Panc1 (cell line): ENCODE measurements around the gene C1QL1. TPM values are rescaled to one million over a fixed set of nuclear protein-coding genes. Genes with fewer than 3 reads are reported as not detected.

Source experiments
- ATAC-seq: fragments of 200-7000 bp; cut with Tn5 transposase; 2 replicates; pipeline ENCODE4 v1.9.1; 2020; ENCODE audit warnings: mild to moderate bottlenecking, moderate library complexity
- BruUV-seq: library from RNA; stranded (reverse); fragments of 400-500 nt; replicated peaks from 2 replicates; lab custom pipeline; 2021; lab: Mats Ljungman, UMichigan
- CTCF ChIA-PET: fragments of 300-600 bp; sonication (Branson Sonifier 250); formaldehyde crosslinking; loops from one replicate; lab custom pipeline; 2022; ENCODE audit warnings: antibody characterized with exemption; lab: Charles Lee
- POLR2A ChIA-PET: fragments of 300-600 bp; sonication (Branson Sonifier 250); formaldehyde crosslinking; loops from one replicate; lab custom pipeline; 2022; ENCODE audit warnings: antibody characterized with exemption; lab: Charles Lee
- DNase-seq: peaks from one replicate; pipeline ENCODE4 v3.0.0-alpha.2; 2010; ENCODE audit warnings: low read depth, low spot score
- H3K27ac ChIP-seq: 2 replicates; pipeline ENCODE4 v1.5.1; 2011; ENCODE audit warnings: mild to moderate bottlenecking, low read length, inconsistent platforms
- H3K27me3 ChIP-seq: fragments of 200-500 bp; sonication (Bioruptor generic); 2 replicates; pipeline ENCODE4 v1.6.0; 2014; ENCODE audit warnings: low read length, inconsistent platforms; ENCODE audit not compliant: control insufficient read depth, insufficient read depth
- H3K36me3 ChIP-seq: fragments of 200-500 bp; sonication (Bioruptor generic); 2 replicates; pipeline ENCODE4 v1.5.1; 2014; ENCODE audit warnings: inconsistent platforms, mild to moderate bottlenecking, low read length, moderate library complexity; ENCODE audit not compliant: control insufficient read depth, insufficient read depth
- H3K4me1 ChIP-seq: 2 replicates; pipeline ENCODE4 v1.5.1; 2011; ENCODE audit warnings: inconsistent platforms, mild to moderate bottlenecking, low read length, moderate library complexity; ENCODE audit not compliant: control insufficient read depth, insufficient read depth
- H3K4me3 ChIP-seq, 2 experiments: 2 replicates each; pipeline ENCODE4 v1.5.1; 2011 to 2012; ENCODE audit warnings: low read depth in 2 of 2, low read length in 2 of 2, mild to moderate bottlenecking in 2 of 2, inconsistent platforms in 1 of 2, moderate library complexity in 1 of 2
- H3K9me3 ChIP-seq: fragments of 200-500 bp; sonication (Bioruptor generic); 2 replicates; pipeline ENCODE4 v1.5.1; 2014; ENCODE audit warnings: low read depth, mild to moderate bottlenecking, inconsistent platforms, low read length, moderate library complexity; ENCODE audit not compliant: control insufficient read depth, insufficient read depth
- POLR2AphosphoS5 ChIP-seq: IDR thresholded peaks from 2 replicates; pipeline ENCODE4 v1.6.1; 2012; ENCODE audit warnings: mild to moderate bottlenecking, low read depth, low read length, moderate library complexity
- SIN3A ChIP-seq: IDR thresholded peaks from 2 replicates; pipeline ENCODE4 v1.6.1; 2012; ENCODE audit warnings: low read depth, mild to moderate bottlenecking, low read length, moderate library complexity, borderline replicate concordance; ENCODE audit not compliant: insufficient read depth
- TCF7L2 ChIP-seq: IDR thresholded peaks from 2 replicates; pipeline ENCODE4 v1.6.1; 2011; ENCODE audit warnings: mild to moderate bottlenecking, low read depth, low read length, inconsistent platforms
- in situ Hi-C: cut with HindIII; loops from 2 replicates; pipeline ENCODE4 v1.10.0; 2016; ENCODE audit warnings: low sequenced_read_pairs, low pct_unique_long_range_greater_than_20kb
- intact Hi-C: fragments of 100-400 bp; cut with micrococcal nuclease; formaldehyde crosslinking; loops from one replicate; pipeline ENCODE4 v1.10.0; 2022; ENCODE audit not compliant: unreplicated experiment
- total RNA-seq: library from RNA; stranded (reverse); gene quantifications from one replicate; pipeline ENCODE4 v1.2.1, GENCODE V29; 2021; ENCODE audit not compliant: unreplicated experiment
- TF ChIP-seq, protein P1 (sequence below): fragments of 450-650 bp; IDR thresholded peaks from 2 replicates; pipeline ENCODE4 v1.5.1; 2017; ENCODE audit warnings: mild to moderate bottlenecking
- TF ChIP-seq, protein P2 (sequence below), 2 experiments: IDR thresholded peaks; 2 replicates each; pipeline ENCODE4 v1.6.1; 2011 to 2012; ENCODE audit warnings: low read depth in 2 of 2, control low read depth in 1 of 2, low read length in 1 of 2, mild to moderate bottlenecking in 1 of 2, moderate library complexity in 1 of 2; ENCODE audit not compliant: insufficient read depth in 1 of 2

C1QL1 gene
- total RNA-seq, 1 experiment from 2014 or later = 9.5 TPM

DNA sequence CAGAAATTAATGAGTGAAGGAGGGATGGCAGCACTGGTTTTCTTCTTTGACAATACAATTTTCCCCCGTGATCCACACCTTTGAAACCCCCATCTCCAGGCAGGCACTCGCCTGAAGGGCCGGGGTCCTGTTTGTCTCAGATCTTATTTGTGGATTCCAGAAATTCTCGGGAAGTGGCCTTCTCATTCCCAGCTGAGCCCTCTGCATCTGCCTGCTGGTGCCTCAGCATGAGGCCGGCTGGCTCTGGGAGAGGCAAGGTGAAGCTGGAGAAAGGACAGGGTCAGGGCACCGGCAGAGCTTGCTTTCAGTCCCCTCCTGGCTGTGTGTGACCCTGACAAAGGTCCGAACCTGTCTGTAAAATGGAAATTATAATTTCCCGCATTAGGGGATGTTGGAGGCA lies 35.8 kb upstream of the C1QL1 start:
- intact Hi-C loops = no loop called here
- CTCF ChIA-PET = no interaction called here
- H3K4me3 ChIP-seq = no peak overlapping the region
- peaks cover 3% of the 10 kb centered on the region; the same call in 1 of the 2 replicates for H3K9me3 ChIP-seq
- TF ChIP-seq POLR2AphosphoS5 = no peak
- TF ChIP-seq, protein P1, sequence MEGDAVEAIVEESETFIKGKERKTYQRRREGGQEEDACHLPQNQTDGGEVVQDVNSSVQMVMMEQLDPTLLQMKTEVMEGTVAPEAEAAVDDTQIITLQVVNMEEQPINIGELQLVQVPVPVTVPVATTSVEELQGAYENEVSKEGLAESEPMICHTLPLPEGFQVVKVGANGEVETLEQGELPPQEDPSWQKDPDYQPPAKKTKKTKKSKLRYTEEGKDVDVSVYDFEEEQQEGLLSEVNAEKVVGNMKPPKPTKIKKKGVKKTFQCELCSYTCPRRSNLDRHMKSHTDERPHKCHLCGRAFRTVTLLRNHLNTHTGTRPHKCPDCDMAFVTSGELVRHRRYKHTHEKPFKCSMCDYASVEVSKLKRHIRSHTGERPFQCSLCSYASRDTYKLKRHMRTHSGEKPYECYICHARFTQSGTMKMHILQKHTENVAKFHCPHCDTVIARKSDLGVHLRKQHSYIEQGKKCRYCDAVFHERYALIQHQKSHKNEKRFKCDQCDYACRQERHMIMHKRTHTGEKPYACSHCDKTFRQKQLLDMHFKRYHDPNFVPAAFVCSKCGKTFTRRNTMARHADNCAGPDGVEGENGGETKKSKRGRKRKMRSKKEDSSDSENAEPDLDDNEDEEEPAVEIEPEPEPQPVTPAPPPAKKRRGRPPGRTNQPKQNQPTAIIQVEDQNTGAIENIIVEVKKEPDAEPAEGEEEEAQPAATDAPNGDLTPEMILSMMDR = no peak
- TF ChIP-seq SIN3A = no peak
- no peak for TF ChIP-seq TCF7L2
- TF ChIP-seq, protein P2, sequence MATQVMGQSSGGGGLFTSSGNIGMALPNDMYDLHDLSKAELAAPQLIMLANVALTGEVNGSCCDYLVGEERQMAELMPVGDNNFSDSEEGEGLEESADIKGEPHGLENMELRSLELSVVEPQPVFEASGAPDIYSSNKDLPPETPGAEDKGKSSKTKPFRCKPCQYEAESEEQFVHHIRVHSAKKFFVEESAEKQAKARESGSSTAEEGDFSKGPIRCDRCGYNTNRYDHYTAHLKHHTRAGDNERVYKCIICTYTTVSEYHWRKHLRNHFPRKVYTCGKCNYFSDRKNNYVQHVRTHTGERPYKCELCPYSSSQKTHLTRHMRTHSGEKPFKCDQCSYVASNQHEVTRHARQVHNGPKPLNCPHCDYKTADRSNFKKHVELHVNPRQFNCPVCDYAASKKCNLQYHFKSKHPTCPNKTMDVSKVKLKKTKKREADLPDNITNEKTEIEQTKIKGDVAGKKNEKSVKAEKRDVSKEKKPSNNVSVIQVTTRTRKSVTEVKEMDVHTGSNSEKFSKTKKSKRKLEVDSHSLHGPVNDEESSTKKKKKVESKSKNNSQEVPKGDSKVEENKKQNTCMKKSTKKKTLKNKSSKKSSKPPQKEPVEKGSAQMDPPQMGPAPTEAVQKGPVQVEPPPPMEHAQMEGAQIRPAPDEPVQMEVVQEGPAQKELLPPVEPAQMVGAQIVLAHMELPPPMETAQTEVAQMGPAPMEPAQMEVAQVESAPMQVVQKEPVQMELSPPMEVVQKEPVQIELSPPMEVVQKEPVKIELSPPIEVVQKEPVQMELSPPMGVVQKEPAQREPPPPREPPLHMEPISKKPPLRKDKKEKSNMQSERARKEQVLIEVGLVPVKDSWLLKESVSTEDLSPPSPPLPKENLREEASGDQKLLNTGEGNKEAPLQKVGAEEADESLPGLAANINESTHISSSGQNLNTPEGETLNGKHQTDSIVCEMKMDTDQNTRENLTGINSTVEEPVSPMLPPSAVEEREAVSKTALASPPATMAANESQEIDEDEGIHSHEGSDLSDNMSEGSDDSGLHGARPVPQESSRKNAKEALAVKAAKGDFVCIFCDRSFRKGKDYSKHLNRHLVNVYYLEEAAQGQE (IDR thresholded peaks at IDR 0.05; ENCODE audit: insufficient read depth in 1 of 2, low read depth in 2 of 2, low read length in 1 of 2) = no peak
- no peaks in the 10 kb centered on the region for H3K27me3 ChIP-seq
- no peak overlapping the region for H3K27ac ChIP-seq
- POLR2A ChIA-PET = no interaction called here
- H3K4me1 ChIP-seq = no peaks in the 10 kb centered on the region
- in situ Hi-C loops = no loop called here
- no peak for DNase-seq
- no peaks in the 10 kb centered on the region for H3K36me3 ChIP-seq
- ATAC-seq = no peak
- BruUV-seq = no TSS peak

DNA sequence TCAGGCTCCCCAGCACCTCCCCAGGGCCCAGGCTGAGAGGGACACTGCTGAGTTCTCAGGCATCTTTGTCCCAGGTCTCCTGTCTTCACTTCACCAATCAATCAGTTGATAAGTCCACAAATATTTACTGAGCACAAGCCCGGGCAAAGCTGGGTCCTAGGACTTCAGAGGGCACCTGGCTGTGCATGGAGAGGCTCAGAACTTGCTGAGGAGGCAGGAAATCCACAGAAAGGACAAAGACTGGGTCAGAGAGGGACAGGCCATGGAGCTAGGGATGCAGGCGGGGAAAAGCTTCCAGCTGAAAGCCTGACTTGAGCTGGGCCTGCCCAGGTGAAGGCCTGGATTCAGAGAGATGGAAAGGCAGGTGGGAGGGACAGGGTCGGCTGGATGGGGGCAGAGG lies 33.2 kb upstream of the C1QL1 start:
- in situ Hi-C loops = no loop called here
- Histone ChIP-seq H3K27ac (no peak overlapping the region), H3K27me3 (no peaks in the 10 kb centered on the region), H3K36me3 (no peaks in the 10 kb centered on the region), H3K4me1 (no peaks in the 10 kb centered on the region), H3K9me3 (peaks cover 3% of the 10 kb centered on the region; the same call in 1 of the 2 replicates), H3K4me3 (no peak overlapping the region)
- BruUV-seq = no TSS peak
- ATAC-seq = no peak
- POLR2A ChIA-PET = no interaction called here
- DNase-seq = no peak
- CTCF ChIA-PET = interaction anchor here (0.7 kb wide), 1 partner anchor 31 kb away, joined by 17 read pairs; no protein-coding TSS in a partner anchor
- intact Hi-C loops = no loop called here
- TF ChIP-seq TCF7L2 = no peak
- TF ChIP-seq, protein P2 (IDR thresholded peaks at IDR 0.05; ENCODE audit: insufficient read depth in 1 of 2, low read depth in 2 of 2, low read length in 1 of 2) = no peak
- TF ChIP-seq, protein P1 = no peak
- no peak for TF ChIP-seq SIN3A
- no peak for TF ChIP-seq POLR2AphosphoS5
